ENCODE data around the gene RAPGEF1. TPM values are rescaled to one million over a fixed set of nuclear protein-coding genes. Genes with fewer than 3 reads are reported as not detected.

RAPGEF1 gene
- total and polyA plus RNA-seq, 2 donors = 18.9 to 38.3 TPM

GRCh38 chr9:131611586-131612315 lies 128.1 kb downstream of the RAPGEF1 start:
- H3K36me3 ChIP-seq (ENCODE audit: insufficient read depth) = no peaks in the 10 kb centered on the region
- H3K27ac ChIP-seq (ENCODE audit: low read depth) = no peak overlapping the region
- H3K4me1 ChIP-seq (ENCODE audit: insufficient read depth) = no peaks in the 10 kb centered on the region
- 89% methylated on average over 11 of the region's 11 CpGs for WGBS
- H3K4me3 ChIP-seq (ENCODE audit: low read depth, low read length) = no peak overlapping the region
- no peak for DNase-seq (ENCODE audit: extremely low spot score)

- H3K36me3 ChIP-seq (ENCODE audit: insufficient read depth) = no peaks in the 10 kb centered on the region
- no peaks in the 10 kb centered on the region for H3K4me1 ChIP-seq (ENCODE audit: insufficient read depth)
- no peak overlapping the region for H3K27ac ChIP-seq (ENCODE audit: low read depth)
- H3K4me3 ChIP-seq (ENCODE audit: low read depth, low read length) = no peak overlapping the region
- DNase-seq (ENCODE audit: extremely low spot score) = no peak
- WGBS = 41% methylated on average over 7 of the region's 7 CpGs
Observed at GRCh38 chr9:131610231-131610761, 129.6 kb downstream of the RAPGEF1 start.

GRCh38 chr9:131609099-131609830 lies 130.6 kb downstream of the RAPGEF1 start:
- H3K4me3 ChIP-seq (ENCODE audit: low read depth, low read length) = no peak overlapping the region
- H3K4me1 ChIP-seq (ENCODE audit: insufficient read depth) = no peaks in the 10 kb centered on the region
- H3K27ac ChIP-seq (ENCODE audit: low read depth) = no peak overlapping the region
- H3K36me3 ChIP-seq (ENCODE audit: insufficient read depth) = no peaks in the 10 kb centered on the region
- 22% methylated on average over 14 of the region's 14 CpGs for WGBS
- DNase-seq (ENCODE audit: extremely low spot score) = peak; percentile 46

GRCh38 chr9:131608493-131609037 lies 131.3 kb downstream of the RAPGEF1 start:
- DNase-seq (ENCODE audit: extremely low spot score) = peak; percentile 89
- peak overlapping the region; percentile 11 for H3K27ac ChIP-seq (ENCODE audit: low read depth)
- no peak overlapping the region for H3K4me3 ChIP-seq (ENCODE audit: low read depth, low read length)
- no peaks in the 10 kb centered on the region for H3K4me1 ChIP-seq (ENCODE audit: insufficient read depth)
- 9% methylated on average over 12 of the region's 12 CpGs for WGBS
- H3K36me3 ChIP-seq (ENCODE audit: insufficient read depth) = peaks cover 1% of the 10 kb centered on the region

- no peak overlapping the region for H3K4me3 ChIP-seq (ENCODE audit: low read depth, low read length)
Observed at GRCh38 chr9:131607591-131607990, 132.3 kb downstream of the RAPGEF1 start.

GRCh38 chr9:131606896-131607567 lies 132.8 kb downstream of the RAPGEF1 start:
- Histone ChIP-seq H3K36me3 (ENCODE audit: insufficient read depth) (peaks cover 2% of the 10 kb centered on the region), H3K4me3 (ENCODE audit: low read depth, low read length) (no peak overlapping the region), H3K4me1 (ENCODE audit: insufficient read depth) (no peaks in the 10 kb centered on the region), H3K27ac (ENCODE audit: low read depth) (no peak overlapping the region)
- no peak for DNase-seq (ENCODE audit: extremely low spot score)
- 88% methylated on average over 13 of the region's 13 CpGs for WGBS

More at GRCh38 chr9:131607591-131607990, 132.3 kb downstream of the RAPGEF1 start:
- Histone ChIP-seq H3K4me1 (ENCODE audit: insufficient read depth) (no peaks in the 10 kb centered on the region), H3K36me3 (ENCODE audit: insufficient read depth) (peaks cover 2% of the 10 kb centered on the region), H3K27ac (ENCODE audit: low read depth) (no peak overlapping the region)
- DNase-seq (ENCODE audit: extremely low spot score) = no peak
- WGBS = 81% methylated on average over 8 of the region's 8 CpGs

- H3K4me3 ChIP-seq (ENCODE audit: low read depth, low read length) = no peak overlapping the region
- no peak overlapping the region for H3K27ac ChIP-seq (ENCODE audit: low read depth)
- H3K4me1 ChIP-seq (ENCODE audit: insufficient read depth) = no peaks in the 10 kb centered on the region
- WGBS = 88% methylated on average over 9 of the region's 9 CpGs
- DNase-seq (ENCODE audit: extremely low spot score) = no peak
- peaks cover 2% of the 10 kb centered on the region for H3K36me3 ChIP-seq (ENCODE audit: insufficient read depth)
Observed at GRCh38 chr9:131605770-131606590, 133.9 kb downstream of the RAPGEF1 start.

GRCh38 chr9:131603711-131604439 lies 136.0 kb downstream of the RAPGEF1 start:
- Histone ChIP-seq H3K4me1 (ENCODE audit: insufficient read depth) (no peaks in the 10 kb centered on the region), H3K36me3 (ENCODE audit: insufficient read depth) (peaks cover 2% of the 10 kb centered on the region), H3K27ac (ENCODE audit: low read depth) (no peak overlapping the region), H3K4me3 (ENCODE audit: low read depth, low read length) (no peak overlapping the region)
- 91% methylated on average over 16 of the region's 16 CpGs for WGBS
- no peak for DNase-seq (ENCODE audit: extremely low spot score)

GRCh38 chr9:131603199-131603598 lies 136.7 kb downstream of the RAPGEF1 start:
- Histone ChIP-seq H3K4me3 (ENCODE audit: low read depth, low read length) (no peak overlapping the region), H3K27ac (ENCODE audit: low read depth) (no peak overlapping the region), H3K4me1 (ENCODE audit: insufficient read depth) (no peaks in the 10 kb centered on the region), H3K36me3 (ENCODE audit: insufficient read depth) (peaks cover 4% of the 10 kb centered on the region)
- 92% methylated on average over 9 of the region's 9 CpGs for WGBS
- DNase-seq (ENCODE audit: extremely low spot score) = no peak

GRCh38 chr9:131601683-131602181 lies 138.1 kb downstream of the RAPGEF1 start:
- H3K27ac ChIP-seq (ENCODE audit: low read depth) = no peak overlapping the region
- DNase-seq (ENCODE audit: extremely low spot score) = no peak
- 95% methylated on average over 14 of the region's 14 CpGs for WGBS
- no peaks in the 10 kb centered on the region for H3K4me1 ChIP-seq (ENCODE audit: insufficient read depth)
- no peak overlapping the region for H3K4me3 ChIP-seq (ENCODE audit: low read depth, low read length)
- peaks cover 5% of the 10 kb centered on the region for H3K36me3 ChIP-seq (ENCODE audit: insufficient read depth)

GRCh38 chr9:131598121-131598520 lies 141.8 kb downstream of the RAPGEF1 start:
- H3K4me1 ChIP-seq (ENCODE audit: insufficient read depth) = no peaks in the 10 kb centered on the region
- DNase-seq (ENCODE audit: extremely low spot score) = no peak
- no peak overlapping the region for H3K4me3 ChIP-seq (ENCODE audit: low read depth, low read length)
- H3K36me3 ChIP-seq (ENCODE audit: insufficient read depth) = peaks cover 3% of the 10 kb centered on the region
- no peak overlapping the region for H3K27ac ChIP-seq (ENCODE audit: low read depth)
- WGBS = 77% methylated on average over 17 of the region's 17 CpGs

GRCh38 chr9:131597246-131597645 lies 142.6 kb downstream of the RAPGEF1 start:
- peaks cover 3% of the 10 kb centered on the region for H3K36me3 ChIP-seq (ENCODE audit: insufficient read depth)
- H3K4me3 ChIP-seq (ENCODE audit: low read depth, low read length) = no peak overlapping the region
- no peak overlapping the region for H3K27ac ChIP-seq (ENCODE audit: low read depth)
- H3K4me1 ChIP-seq (ENCODE audit: insufficient read depth) = no peaks in the 10 kb centered on the region
- 94% methylated on average over 7 of the region's 7 CpGs for WGBS
- DNase-seq (ENCODE audit: extremely low spot score) = no peak

All from urinary bladder (tissue), 4 donors.